Stomach smooth muscle (tissue), 2 donors: ENCODE results near the gene ABHD8.
A peak's percentile ranks its signal among the peaks of the same experiment; 100 is the strongest.
"Not testable (repeated sequence)": the region's sequence is repeated elsewhere in the genome, so short reads cannot be mapped to it uniquely, and the experiment has no call there.

Source experiments
- H3K27ac ChIP-seq: one replicate; pipeline ENCODE4 v1.7.0; 2013; ENCODE audit warnings: mild to moderate bottlenecking, low read length, inconsistent platforms
- H3K27me3 ChIP-seq, 2 donors: one replicate each; pipeline ENCODE4 v1.7.0; 2013; ENCODE audit warnings: low read length in 2 of 2; ENCODE audit not compliant: insufficient read depth in 2 of 2, control insufficient read depth in 1 of 2
- H3K36me3 ChIP-seq, 2 donors: one replicate each; pipeline ENCODE4 v1.7.0; 2013; ENCODE audit warnings: low read length in 2 of 2; ENCODE audit not compliant: control insufficient read depth in 2 of 2, insufficient read depth in 2 of 2
- H3K4me1 ChIP-seq: one replicate; pipeline ENCODE4 v1.7.0; 2013; ENCODE audit warnings: low read length; ENCODE audit not compliant: control insufficient read depth, insufficient read depth
- H3K4me3 ChIP-seq, 2 donors: one replicate each; pipeline ENCODE4 v1.7.0; 2013; ENCODE audit warnings: low read length in 2 of 2
- H3K9ac ChIP-seq, 2 donors: one replicate each; pipeline ENCODE4 v1.7.0; 2013; ENCODE audit warnings: low read length in 2 of 2, mild to moderate bottlenecking in 1 of 2
- H3K9me3 ChIP-seq, 2 donors: one replicate each; pipeline ENCODE4 v1.7.0; 2013; ENCODE audit warnings: low read length in 2 of 2; ENCODE audit not compliant: control insufficient read depth in 2 of 2
- donor health status: healthy.
- donor health status: Pancreatic carcinoma.

Gene ABHD8

DNA sequence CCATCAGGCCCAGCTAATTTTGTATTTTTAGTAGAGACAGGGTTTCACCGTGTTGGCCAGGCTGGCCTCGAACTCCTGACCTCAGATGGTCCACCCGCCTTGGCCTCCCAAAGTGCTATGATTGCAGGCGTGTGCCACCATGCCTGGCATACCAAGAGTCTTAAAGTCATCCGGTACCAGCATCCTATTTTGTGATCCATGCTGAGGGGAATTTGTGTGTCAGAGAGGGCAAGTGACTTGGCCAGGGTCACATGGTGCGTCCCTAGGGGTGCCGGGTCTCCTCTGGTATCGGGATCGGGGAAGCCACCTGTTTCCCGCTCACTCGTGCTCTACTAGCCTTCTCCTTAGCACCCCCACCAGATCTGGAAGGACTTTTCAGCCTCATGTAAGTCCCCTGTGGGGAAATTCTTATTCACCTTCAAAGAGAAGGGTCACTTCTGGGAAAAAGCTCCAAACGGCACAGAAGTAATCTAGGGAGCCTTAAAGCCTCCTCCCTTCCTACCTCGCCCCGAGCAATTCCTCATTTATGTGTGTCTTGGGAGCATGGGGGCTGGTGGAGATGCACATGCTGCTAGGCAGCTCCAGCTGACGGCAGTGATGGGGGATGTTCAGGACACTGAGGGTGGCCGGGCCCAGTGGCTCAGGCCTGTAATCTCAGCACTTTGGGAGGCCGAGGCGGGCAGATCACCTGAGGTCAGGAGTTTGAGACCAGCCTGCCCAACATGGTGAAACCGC, 27.6 kb downstream of the ABHD8 start:
- Histone ChIP-seq H3K36me3 (peaks cover 35 to 37% of the 10 kb centered on the region in 2 donors), H3K27ac (no peak overlapping the region), H3K27me3 (no peaks in the 10 kb centered on the region), H3K4me1 (no peaks in the 10 kb centered on the region), H3K4me3 (no peak overlapping the region), H3K9ac (no peak overlapping the region), H3K9me3 (no peaks in the 10 kb centered on the region)

DNA sequence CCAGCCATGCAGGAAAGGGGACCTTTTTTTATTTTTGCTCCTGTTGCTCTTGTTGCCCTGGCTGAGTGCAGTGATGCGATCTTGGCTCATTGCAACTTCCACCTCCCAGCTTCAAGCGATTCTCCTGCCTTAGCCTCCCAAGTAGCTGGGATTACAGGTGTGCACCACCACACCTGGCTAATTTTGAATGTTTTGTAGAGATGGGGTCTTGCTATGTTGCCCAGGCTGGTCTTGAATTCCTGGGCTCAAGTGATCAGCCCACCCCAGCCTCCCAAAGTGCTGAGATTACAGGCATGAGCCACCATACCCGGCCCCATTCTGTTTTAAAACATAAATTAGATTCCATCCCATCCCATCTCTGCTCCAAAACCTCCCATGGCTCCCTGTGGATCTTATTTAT, 28.3 kb downstream of the ABHD8 start:
- H3K36me3 ChIP-seq = peaks cover 35 to 39% of the 10 kb centered on the region in 2 donors
- not testable (repeated sequence) for H3K27ac ChIP-seq, H3K27me3 ChIP-seq, H3K9me3 ChIP-seq, H3K4me1 ChIP-seq, H3K9ac ChIP-seq, H3K4me3 ChIP-seq

- H3K36me3 ChIP-seq = peaks cover 8 to 12% of the 10 kb centered on the region in 2 donors
- no peaks in the 10 kb centered on the region for H3K27me3 ChIP-seq
- H3K4me3 ChIP-seq = no peak overlapping the region
- H3K9ac ChIP-seq = no peak overlapping the region
- no peak overlapping the region for H3K27ac ChIP-seq
- no peaks in the 10 kb centered on the region for H3K9me3 ChIP-seq
- peaks cover 14% of the 10 kb centered on the region for H3K4me1 ChIP-seq
These were observed 34.5 kb downstream of the ABHD8 start for GRCh38 chr19:17268754-17269153.

- Histone ChIP-seq H3K4me1 (peaks cover 14% of the 10 kb centered on the region), H3K9me3 (no peaks in the 10 kb centered on the region), H3K27ac (peak within 1 kb of the TSS; percentile 76), H3K27me3 (no peaks in the 10 kb centered on the region), H3K36me3 (peaks cover 5 to 7% of the 10 kb centered on the region in 2 donors), H3K9ac (peak within 1 kb of the TSS; percentile 79 to 90), H3K4me3 (peak within 1 kb of the TSS; percentile 86 to 99)
These were observed 36.0 kb downstream of the ABHD8 start, which contains the start of gene BABAM1 for GRCh38 chr19:17266975-17267788. BABAM1 (plus strand) TSS chr19:17267443; CDS start chr19:17268807, 1,364 bp downstream.

DNA sequence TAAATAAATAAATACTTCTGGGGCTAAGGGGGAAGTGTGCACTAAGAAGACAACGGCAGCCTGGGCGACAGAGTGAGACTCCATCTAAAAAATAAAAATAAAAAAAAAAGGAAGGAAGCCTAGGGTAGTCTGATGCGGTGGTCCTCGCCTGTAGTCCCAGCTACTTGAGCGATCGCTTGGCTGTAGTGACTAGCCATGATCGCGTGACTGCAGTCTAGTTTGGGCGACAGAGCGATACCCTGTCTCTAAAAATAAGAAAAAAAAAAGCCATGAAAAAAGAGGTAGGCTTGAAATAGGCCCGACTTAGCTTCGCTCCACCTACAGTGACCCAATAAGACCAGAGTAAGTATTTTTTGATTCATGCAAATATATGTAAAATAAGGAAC, 36.6 kb downstream of the ABHD8 start:
- peaks cover 5 to 7% of the 10 kb centered on the region in 2 donors for H3K36me3 ChIP-seq
- peaks cover 14% of the 10 kb centered on the region for H3K4me1 ChIP-seq
- no peak overlapping the region for H3K9ac ChIP-seq
- H3K4me3 ChIP-seq = peak overlapping the region in 1 of 2 donors; percentile 99
- no peak overlapping the region for H3K27ac ChIP-seq
- no peaks in the 10 kb centered on the region for H3K27me3 ChIP-seq
- H3K9me3 ChIP-seq = no peaks in the 10 kb centered on the region

DNA sequence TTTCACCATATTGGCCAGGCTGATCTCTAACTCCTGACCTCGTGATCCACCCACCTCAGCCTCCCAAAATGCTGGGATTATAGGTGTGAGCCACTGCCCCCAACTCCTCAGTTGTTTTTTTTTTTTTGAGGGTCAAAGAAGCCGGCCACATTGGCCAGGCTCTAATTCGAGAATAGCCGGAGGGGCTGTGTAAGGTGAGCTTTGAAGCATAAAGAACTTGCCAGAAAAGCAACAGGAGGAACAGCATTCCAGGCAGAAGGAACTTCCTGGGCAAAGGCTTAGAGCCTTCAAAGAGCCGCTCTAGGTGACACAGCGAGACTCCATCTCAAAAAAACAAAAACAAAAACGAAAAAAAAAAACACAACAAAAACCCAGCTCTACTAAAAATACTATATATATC, 37.2 kb downstream of the ABHD8 start:
- peaks cover under 1 to 2% of the 10 kb centered on the region in 2 donors for H3K36me3 ChIP-seq
- no peaks in the 10 kb centered on the region for H3K27me3 ChIP-seq
- no peak overlapping the region for H3K27ac ChIP-seq
- H3K9me3 ChIP-seq = no peaks in the 10 kb centered on the region
- H3K4me1 ChIP-seq = peaks cover 14% of the 10 kb centered on the region
- no peak overlapping the region for H3K9ac ChIP-seq
- H3K4me3 ChIP-seq = no peak overlapping the region

DNA sequence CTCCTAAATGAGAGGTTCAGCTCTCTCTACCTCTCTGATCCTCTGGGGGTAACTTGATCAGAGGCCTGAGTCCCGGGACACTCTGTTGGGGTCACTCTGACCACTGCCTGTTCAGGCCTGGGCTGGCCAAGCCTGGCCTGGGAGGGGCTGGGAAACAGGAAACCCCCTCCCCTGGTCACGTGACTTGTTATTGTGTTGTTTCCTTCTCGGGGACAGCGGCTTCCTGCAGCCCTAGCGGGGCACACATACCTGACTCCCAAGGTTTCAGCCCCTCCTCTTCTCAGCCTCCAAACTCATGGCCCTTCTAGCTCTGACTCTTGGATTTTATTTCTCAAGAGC, 38.6 kb downstream of the ABHD8 start, which contains the start of gene USHBP1:
TSS of gene USHBP1 (minus strand) at position 105 of the 339 bp plus-strand sequence. CDS start 446 bp downstream, outside the sequence.
- Histone ChIP-seq H3K4me3 (peak within 1 kb of the TSS; percentile 25 to 49), H3K9ac (no peak within 1 kb of the TSS), H3K9me3 (no peaks in the 10 kb centered on the region), H3K36me3 (no peaks in the 10 kb centered on the region), H3K4me1 (peaks cover 14% of the 10 kb centered on the region), H3K27ac (no peak within 1 kb of the TSS), H3K27me3 (no peaks in the 10 kb centered on the region)

DNA sequence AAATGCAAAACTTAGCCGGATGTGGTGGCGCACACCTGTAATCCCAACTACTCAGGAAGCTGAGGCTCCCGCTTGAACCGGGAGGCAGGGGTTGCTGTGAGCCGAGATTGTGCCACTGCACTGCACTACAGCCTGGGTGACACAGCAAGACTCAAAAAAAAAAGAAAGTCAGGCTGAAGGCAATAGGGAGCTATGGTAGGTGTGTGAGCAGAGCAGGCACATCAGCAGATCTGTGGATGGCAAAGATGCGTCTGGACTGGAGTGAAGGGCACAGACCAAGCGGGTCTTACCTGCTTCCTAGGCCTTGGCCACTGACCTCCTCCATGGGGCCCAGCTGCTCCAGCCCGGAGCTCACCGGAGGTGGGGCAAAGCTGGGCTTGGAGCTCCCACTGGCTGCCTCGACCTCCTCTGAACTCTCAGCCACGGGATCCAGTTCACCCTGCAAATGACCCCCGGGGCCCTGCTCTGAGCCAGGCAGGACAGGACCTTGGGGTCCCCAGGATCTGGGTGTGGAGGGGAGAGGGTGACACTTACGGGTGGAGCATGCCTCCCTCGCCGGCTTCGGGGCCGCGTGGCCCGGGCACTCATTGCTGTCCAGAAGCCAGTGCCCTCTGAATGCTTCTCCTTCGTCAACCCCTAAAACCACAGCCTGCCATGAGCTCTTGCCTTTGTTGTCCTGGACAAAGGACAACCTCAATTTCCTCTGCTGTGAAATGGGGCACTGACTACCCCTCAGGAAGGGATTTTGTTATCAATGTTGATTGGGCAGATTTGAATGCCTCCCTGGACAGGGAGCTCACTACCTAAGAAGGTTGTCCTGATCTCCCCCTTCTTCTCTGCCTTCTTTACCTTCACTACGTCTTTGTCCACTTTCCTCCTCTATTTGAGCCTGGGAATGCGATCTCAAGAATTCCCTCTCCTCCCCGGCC, 39.2 kb downstream of the ABHD8 start:
- no peak overlapping the region for H3K9ac ChIP-seq
- H3K4me3 ChIP-seq = peak overlapping the region; percentile 25 to 49
- H3K9me3 ChIP-seq = peaks cover 0 to 6% of the 10 kb centered on the region in 2 donors
- no peaks in the 10 kb centered on the region for H3K36me3 ChIP-seq
- H3K27me3 ChIP-seq = no peaks in the 10 kb centered on the region
- no peak overlapping the region for H3K27ac ChIP-seq
- H3K4me1 ChIP-seq = peaks cover 14% of the 10 kb centered on the region

DNA sequence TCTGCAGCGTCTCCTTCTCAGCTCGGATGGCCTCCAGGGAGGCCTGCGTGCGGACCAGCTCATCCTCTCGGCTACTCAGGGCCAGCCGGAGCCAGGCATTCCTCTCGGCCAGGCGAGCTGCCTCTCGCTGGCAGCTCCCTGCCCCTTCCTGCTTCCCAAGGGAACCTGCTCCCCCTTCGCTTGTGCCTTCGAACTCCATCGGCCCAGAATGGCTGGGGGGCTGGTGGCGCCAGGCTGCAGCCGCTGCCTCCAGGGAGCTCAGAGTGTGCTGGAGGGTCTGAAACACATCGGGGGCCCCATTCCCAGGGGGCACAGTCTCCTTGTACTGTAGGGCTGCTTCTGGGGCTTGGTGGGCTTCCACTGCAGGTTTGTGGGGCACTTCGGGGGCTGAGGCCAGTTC, 40.7 kb downstream of the ABHD8 start:
- Histone ChIP-seq H3K9ac (no peak overlapping the region), H3K27me3 (no peaks in the 10 kb centered on the region), H3K4me1 (peaks cover under 1% of the 10 kb centered on the region), H3K4me3 (peak overlapping the region in 1 of 2 donors; percentile 8), H3K9me3 (peaks cover 0 to 6% of the 10 kb centered on the region in 2 donors), H3K27ac (no peak overlapping the region), H3K36me3 (no peaks in the 10 kb centered on the region)

DNA sequence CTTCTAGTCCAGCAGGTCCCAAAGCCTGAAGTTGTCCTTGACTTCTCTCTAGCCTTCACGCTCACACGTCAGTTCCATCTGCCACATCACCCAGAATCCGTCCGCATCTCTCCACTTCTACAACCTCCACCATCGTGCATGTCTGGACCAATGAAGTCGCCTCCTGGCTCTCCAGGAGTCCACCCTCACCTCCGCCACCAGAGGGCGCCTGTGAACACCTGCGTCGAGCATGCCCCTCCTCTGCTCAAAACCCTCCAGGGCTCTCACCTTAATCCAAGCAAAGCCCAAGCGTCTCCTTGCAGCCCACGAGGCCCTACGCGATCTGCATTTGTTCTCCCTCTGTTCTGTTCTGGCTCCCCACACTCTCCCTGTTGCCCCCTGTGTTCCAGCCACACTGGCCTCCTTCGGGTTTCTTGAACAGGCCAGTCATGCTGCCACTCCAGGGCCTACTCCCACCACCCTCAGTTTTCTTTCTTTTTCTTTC, 42.3 kb downstream of the ABHD8 start:
- H3K4me1 ChIP-seq = no peaks in the 10 kb centered on the region
- no peak overlapping the region for H3K4me3 ChIP-seq
- H3K36me3 ChIP-seq = no peaks in the 10 kb centered on the region
- no peak overlapping the region for H3K9ac ChIP-seq
- H3K9me3 ChIP-seq = peaks cover 0 to 6% of the 10 kb centered on the region in 2 donors
- H3K27me3 ChIP-seq = no peaks in the 10 kb centered on the region
- no peak overlapping the region for H3K27ac ChIP-seq
